Measurements from ENCODE around the gene C1QA.

GRCh38 chr1:22643381-22643780 is 7.0 kb downstream of the C1QA start, which contains the start of gene C1QC:
- TF ChIP-seq CTCF (IDR thresholded peaks at IDR 0.05; ENCODE audit: low read depth, low read length) (no peak), EZH2phosphoT487 (IDR thresholded peaks at IDR 0.05; ENCODE audit: low read depth) (no peak)
